ENCODE results near the gene CBY2.

DNA sequence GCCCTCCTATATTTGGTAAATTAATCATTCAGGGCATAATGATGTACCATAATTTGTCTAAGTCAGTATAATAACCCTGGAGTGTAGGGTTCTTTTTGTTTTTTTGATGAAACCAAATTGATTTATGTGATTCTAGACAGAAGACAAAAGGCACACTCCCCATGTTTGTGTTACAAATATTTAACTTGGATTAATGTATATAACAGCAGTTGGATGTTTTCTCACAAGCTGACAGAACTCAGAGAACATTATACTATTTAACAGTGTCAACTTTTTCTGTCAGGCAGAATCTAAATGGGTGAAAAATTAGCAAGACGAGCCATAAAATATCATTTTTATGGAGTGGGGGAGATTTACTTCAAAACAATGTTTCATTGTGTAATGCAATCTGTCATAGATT lies 15.2 kb downstream of the CBY2 start:
- TF ChIP-seq CTCF (IDR thresholded peaks at IDR 0.05), result no peak
- no peak for TF ChIP-seq POLR2A (IDR thresholded peaks at IDR 0.05)
